Mesenteric fat pad (tissue), 1 donor: ENCODE measurements around the gene CAMKMT. TPM values are rescaled to one million over a fixed set of nuclear protein-coding genes. Genes with fewer than 3 reads are reported as not detected.

Experiments used
- DNase-seq: peaks from one replicate; pipeline ENCODE4 v3.0.0-alpha.2; 2020; ENCODE audit warnings: low spot score
- total RNA-seq: library from RNA; stranded (reverse); fragmentation: NEBNext Ultra II Directional; extraction: Animal tissue kit (Norgen Biotek cat#: 25700); gene quantifications from one replicate; pipeline ENCODE4 v1.2.1, GENCODE V29; 2021
- donor health status: DM: yes; HTN: yes; CAD: no.

Gene CAMKMT
- total RNA-seq, 1 donor from 2014 or later: 10.2 TPM

DNA sequence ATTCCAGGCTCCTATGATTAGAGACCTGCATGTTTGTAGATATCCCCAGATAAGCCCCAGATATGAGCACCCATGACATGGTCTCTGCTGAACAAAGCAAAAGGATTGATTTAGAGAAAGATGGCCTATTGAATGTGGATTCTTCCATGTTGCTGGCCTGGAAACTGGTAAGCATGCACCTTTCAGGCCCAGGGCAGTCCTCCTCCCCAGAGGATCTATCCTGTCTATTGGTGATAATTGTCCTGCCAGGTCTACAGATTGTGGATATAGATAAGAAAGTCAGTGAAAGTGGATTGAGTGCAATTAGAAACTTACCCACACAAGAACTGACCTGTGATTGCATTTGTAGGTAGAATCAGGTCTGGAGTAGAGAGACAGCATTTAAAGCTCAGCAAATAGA lies 322.8 kb downstream of the CAMKMT start:
- no peak for DNase-seq

DNA sequence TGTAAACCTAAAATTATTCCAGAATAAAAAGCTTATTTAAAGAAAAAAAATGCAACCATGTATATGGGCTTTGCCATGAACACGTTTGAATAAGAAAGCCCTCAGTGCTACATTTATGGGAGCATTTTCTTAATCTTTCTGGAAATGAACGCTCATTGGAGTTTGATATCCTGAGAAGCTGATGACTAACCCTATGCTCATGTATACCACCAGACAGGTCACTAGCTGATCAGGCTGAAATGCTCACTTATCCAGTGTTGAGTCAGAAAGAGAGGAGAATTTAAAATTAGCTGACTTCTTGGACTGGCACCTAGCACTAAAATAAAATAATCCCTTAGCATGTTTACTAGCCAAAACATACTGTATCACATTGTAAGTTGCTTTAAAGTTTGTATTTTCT lies 324.8 kb downstream of the CAMKMT start:
- no peak for DNase-seq

DNA sequence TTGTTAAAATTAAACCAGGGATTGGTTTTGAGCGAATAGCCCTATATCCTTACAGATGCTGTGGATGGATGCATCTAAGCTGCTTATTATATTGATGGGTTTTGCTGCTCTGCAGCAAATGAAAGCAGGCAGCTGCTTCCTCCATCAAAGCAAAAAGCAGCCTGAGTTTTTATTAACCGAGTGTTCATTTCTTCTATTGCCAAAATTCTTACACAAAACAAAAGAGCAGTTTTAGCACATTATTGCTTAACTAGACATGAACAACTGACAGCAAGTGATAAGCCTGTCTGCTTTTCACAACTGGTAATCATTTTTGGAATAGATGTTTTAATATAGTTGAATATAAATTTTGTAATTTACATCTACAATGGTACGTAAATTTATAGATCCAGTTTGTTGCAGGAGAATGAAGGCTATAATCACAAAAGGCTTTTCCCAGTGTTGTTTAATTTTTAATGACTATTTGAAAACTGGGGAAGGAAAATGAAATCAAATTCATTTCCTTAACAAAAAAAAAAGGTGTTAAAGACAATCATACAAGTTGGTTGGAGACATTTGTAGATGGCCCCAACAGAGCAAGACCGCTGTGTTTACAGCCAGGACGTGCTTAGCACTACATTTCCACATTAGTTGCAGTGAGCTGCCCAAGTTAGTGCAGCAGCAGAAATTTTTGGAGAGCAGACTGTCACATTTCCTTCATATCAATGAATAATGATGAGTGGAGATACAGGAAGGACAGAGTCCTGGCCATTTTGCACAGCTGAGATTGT lies 326.1 kb downstream of the CAMKMT start:
- DNase-seq: no peak

DNA sequence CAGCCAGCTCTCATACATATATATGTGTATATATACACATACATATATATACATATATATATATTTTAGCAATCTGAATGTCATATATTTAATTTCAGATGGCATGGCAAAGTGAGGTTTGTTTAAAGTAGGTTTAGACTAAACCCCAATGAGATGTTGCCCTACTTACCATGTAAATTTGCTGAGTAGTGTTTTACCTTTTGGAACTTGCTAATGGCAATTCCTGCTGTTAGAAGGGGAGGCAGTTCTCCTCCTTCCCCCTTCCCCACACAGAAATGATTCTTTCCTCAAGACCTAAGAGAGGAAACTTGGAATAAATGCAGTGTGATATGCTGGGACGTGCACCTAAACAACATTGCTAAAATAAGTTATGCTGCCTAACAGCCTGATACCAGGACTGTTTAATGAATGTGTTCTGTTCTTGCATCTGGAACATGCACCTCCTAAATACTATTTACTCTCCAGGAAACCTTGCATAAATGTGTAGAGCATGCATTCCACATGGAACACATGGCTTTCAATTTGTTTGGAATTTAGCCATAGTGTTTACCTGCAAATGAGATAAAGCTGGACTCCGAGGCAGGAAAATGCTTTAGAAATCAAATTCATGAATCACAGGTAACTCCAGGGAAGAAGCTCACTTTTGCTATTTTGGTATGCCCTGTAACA lies 326.8 kb downstream of the CAMKMT start:
- DNase-seq: no peak

DNA sequence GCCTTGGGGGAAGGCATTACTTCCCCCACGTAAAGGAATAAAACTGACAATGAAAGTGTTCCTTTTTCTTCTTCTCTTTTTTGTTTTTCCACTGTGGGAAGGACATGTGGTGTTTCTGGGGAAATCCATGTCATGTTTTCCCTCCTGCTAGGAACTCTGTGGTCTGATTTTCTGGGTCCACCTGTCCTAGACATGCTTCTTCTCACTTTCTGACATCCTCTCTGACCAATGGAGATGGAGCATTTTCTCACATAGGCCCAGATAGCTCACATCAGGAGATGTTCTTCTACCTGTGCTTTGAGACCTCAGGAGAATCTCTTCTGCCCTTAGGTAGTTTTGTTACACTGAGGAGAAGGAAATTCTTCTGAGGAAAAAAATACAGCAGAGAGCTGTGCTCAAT lies 327.8 kb downstream of the CAMKMT start:
- DNase-seq: no peak

DNA sequence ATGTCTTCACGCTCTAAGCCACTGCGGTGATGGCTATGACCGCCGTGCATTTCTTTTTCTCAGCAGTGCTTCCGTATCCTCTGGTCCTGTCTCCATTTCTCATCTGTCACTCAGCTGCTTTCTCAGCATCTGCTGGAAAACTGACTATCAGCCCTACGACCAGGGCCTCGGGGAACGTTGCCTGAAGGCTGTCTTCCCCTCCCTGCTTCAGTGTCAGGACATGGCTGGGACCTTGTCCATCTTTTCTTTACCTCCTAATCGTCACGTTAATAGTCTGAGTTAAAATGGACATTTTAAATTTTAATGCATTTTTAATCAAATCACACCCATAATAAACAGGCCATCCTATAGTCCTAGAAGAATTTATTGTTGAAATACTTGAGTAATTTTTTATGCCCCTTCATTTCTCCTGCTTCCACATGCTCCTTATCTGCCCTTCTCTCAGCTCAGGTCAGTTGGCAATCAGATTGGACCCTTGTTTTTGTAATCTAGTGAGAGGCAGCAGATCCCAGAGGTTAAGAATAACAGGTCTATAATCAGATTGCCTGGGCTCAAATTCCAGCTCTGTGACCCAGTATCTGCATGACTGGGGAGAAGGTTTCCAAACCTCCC lies 329.5 kb downstream of the CAMKMT start:
- no peak for DNase-seq

DNA sequence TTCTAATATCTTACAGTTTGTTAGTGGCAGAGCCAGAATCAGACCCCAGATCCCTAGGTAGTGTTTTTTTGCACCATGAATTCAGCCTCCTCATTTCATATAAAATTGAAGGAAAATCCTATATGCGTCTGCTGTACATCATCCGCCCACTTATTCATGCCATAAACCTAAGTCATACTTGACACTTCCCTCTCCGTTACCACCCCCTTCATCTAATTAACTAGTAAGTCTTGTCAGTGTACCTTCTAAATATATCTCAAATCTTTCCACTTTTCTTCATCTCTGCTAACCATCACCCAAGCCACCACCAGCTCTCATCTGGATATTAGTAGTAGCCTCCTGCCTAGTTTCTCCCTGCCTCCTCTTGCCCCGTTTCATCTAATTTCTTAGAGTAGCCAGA lies 331.1 kb downstream of the CAMKMT start:
- no peak for DNase-seq

DNA sequence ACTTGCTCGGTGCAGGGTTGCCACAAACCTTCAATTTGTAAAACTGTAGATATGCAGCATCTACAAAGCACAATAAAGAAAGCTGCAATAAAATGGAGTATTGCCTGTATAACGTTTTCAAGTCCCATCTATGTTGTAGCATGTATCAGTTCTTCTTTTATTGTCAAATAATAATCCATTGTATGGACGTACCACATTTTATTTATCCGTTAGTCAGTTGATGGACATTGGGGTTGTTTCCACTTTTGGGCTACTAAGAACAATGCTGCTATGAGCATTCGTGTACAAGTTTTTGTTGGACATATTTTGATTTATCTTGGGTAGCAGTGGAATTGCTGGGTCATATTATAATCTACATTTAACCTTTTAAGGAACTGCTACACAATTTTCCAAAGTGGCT lies 339.1 kb downstream of the CAMKMT start:
- no peak for DNase-seq

DNA sequence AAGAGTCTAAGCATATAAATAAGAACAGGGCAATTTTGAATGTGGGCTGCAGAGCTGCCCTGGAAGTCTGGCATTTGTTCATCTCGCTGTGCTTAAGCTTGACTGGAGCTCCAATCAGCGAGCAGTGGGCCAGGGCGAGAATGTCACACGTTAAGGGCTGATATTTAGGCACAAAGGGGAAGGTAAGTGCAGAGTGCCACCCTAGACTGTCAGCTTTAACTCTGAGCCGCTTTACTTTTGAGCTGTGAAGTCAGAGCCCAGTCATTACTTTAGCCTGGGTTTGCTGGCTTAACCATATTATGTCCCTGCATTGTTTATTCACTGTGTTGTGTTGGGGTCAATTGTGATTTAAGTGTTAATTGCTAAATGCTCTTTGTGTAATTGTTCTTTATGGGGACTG lies 343.6 kb downstream of the CAMKMT start:
- no peak for DNase-seq

DNA sequence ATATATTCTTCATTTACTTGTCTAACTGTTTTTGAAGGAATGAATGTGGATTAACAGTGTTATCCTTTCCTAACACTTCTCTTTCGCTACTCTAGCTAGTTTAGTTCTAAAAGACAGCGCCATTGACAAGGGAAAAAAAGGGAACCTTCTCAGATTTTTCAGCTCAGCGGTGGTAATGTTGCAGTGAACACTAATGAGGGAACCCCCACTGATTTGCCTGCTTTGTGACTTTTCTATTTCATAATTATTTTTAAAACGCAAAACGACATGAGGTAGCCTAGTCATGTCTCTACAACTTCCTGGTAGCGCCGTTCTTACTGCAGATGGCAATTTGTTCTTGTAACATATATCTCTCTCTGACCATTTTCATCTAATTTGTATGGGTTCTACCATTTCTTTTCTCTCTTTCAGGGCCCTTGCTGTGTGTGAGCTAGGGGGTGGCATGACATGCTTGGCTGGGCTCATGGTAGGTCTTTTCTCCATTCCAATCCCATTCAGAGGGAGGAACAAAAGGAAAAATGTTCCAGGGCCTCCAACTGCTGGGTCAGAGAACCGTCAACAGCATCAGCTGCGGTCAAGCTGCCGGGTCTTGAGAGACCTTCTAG lies 344.2 kb downstream of the CAMKMT start:
- DNase-seq: no peak

DNA sequence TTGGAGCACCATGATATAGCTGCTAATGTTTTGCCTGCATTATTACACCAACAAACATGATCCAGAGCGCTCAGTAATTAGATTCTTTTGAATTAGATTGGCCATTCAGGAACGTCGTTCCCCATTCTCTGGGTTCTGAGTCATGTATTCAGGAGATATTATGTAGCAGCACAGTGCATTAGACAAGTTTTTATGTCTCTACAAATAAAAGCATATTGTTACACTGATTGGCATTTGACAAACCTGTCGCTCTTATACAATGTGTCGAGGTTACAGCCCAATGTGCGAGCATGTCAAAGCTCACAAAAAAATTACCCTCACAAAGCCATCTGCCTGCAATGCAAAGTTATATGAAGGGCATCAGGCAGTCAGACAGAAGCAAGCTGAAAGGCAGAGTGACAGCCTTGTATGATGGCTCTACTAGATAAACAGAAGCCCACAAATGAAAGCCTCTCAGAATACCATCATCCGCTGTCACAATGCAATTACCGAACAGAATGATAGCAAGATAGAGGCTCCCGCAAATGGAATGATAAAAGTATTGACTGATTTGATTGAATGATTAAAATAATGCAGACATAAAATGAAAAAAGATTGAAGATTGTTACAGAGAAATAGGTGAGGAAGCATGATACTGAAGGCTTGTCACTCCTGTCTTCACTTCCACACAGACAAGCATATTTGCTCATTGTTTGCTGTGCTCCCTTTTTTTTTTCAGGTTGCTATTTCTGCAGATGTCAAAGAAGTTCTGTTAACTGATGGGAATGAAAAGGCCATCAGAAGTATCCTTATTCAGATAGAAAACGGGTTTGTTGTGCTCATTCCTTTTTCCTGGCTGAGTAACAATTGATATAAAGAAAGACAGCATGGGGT lies 345.2 kb downstream of the CAMKMT start:
- no peak for DNase-seq

DNA sequence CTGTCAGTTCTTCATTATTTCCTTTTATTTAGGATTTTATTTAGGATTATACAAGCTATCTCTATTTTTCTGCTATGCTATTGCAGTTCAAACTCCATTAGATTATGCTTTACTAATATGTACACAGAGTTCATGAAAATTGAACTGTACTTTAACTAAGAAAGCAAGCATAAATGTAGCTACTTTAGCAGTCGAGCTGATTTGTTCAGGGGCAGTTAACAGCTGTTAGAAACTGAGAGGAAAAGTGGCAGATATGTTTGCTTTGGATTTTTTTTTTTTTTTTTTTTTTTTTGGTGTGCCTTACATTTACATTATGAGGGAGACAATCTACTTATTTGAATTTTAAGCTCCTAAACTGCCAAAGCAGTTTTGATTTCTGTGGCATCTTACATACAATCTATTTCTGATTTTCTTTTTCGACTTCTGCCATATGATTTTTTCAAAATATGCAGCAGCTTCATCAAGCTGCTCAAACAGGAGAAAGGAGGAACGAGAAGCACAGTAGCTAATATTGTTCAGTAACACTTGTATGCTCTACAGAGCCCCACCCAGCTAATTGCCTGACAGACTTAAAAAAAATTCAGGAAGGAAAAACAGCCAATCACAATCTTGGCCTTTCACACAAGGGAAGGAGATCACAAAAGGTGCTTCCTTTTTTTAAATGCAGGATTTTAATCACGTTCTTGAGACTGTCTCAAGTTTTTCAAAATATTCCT lies 346.4 kb downstream of the CAMKMT start:
- DNase-seq: no peak

DNA sequence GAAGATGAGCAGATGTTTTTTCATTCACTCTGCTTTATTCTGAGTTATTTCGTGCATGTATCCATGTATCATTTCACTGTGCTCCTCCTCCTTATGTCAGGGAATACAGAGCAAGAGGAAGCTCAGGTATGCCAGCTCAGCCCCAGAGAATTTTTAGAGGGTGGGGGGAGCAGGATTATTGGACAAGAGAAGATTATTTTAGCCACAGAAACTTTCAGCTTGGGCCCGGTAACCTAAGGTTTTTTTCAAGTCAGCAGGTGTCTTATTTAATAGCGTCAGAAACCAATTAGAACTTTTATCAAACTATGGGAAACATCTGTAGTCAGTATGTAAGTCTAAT lies 346.9 kb downstream of the CAMKMT start:
- no peak for DNase-seq

DNA sequence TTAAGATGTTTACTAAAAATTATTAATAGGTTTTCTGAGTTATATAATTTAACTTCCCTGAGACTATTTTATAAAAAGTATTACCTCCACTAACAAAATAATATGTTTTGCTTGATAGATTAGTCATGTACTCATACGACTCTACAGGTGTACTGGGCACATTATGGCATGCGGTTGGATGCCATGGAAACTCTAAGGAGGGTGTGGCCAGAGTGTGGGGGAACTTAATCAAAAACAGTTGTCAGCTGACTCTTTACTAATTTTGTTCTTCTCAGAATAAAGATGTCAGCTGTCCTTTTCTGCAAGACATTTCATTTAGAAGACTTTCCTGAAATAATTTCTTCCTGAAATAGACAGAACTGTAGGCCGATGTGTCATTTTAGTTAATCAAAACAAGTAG lies 351.4 kb downstream of the CAMKMT start:
- DNase-seq: no peak

DNA sequence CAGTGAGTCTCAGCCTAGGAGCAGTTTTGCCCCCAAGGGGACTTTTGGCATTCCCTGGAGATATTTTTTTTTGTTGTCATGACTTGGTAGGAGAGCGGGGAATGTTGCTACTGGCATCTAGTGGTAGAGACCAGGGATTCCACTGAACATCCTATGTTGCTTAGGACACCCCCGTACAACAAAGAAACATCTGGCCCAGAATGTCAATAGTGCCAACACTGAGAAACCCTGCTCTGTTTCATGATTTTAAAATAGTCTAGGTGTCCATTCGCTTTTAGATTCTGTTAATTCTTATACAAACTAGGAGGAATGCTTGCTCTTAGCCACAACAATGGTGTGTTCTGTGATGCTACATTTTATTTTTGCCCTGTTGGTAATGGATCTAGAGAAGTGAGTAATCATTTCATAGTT lies 353.9 kb downstream of the CAMKMT start:
- no peak for DNase-seq

DNA sequence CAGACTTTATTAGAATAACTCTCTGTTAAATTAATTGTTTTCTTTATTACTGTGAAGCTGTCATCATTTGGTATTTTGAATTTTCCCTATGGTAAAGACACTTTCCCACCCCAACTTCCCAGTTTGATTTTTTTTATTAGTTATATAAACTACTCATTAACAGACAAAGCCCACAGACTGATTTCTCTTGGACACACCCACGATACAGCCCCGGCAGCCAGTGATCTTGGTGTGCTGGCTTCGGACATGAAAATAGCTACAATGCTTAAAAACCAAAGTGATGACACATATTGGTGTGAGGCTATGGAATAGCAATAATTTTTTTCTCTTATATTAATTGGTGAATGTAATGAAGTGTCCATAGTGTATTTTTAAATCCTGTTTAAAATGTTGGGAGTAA lies 354.4 kb downstream of the CAMKMT start:
- DNase-seq: no peak

DNA sequence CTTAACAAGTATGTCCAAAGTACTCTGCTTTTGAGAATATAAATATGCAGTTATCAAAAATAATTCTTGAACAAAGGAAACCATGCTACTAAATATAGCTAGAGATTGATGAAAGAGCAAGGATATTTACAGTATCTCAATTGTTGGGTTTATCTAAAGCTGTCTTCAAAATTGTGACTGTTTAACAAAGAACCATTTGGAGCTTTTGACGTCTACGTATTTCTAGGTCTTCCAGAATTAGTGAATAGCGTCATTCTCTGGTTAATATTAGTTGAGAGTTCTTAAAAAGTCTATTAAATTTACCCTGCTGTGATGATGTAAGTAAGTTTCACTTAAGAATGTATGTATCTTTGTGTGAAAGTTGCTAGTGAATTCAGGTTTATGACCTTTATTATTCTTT lies 356.7 kb downstream of the CAMKMT start:
- no peak for DNase-seq

DNA sequence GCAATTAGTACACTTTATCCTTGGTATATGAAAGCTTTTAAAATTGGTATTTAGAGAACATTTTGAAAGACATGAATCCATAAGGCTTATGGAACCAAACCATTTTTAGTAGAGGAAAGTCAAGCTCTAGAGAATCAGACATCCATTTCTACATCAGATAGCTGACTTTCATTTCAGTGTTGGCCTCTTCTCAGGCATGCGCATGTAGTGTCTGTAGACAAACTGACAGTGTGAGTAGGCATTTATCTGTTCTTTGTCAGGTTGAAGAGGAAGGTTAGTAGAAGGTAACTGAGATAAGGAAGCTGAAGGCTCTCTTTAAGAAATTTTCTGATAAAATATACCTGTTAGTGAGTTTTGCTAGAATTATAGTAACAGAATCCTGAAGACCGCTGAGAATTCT lies 357.8 kb downstream of the CAMKMT start:
- no peak for DNase-seq

DNA sequence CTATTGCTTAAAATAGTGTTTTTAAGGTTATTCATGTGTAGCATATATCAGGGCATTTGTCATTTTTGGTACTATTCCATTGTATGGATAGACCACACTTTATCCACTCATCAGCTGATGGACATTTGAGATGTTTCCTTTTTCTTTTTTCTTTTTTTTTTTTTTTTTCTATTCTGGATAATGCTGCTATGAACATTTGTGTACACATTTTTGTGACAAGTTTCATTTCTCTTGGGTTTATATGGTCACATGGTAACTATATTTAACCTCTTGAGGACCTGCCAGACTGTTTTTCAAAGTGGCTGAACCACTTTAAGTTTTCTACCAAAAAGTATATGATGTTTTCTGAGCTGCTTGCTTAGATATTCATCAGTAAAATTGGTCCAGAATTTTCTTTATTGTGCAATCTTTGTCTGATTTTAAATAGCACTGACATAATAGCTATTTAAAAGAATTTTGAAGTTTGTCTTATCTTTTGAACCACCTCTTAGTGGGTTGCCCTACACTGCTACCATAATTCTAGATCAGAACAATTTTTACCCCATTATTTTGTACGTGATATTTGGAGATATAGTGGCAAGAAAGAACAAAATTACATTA lies 360.4 kb downstream of the CAMKMT start:
- DNase-seq: no peak

DNA sequence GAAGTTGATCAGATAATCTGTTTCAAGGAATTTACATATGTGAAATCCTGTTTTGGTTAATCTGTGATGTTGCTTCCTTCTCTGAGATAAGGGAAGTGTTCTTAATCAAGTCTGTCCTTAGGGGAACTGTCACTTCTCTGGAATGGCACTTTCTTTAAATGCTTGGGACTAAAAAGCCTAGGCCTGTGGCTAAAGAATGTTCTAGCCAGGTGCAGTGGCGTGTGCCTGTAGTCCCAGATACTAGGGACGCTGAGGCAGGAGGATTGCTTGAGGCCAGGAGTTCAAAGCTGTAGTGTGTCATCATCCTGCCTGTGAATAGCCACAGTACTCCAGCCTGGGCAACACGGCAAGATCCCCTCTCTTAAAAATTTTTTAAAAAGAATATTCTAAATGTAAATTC lies 362.2 kb downstream of the CAMKMT start:
- no peak for DNase-seq
